ENCODE data around the gene LTC4S. TPM values are rescaled to one million over a fixed set of nuclear protein-coding genes. Genes with fewer than 3 reads are reported as not detected.
A peak's percentile ranks its signal among the peaks of the same experiment; 100 is the strongest.

The LTC4S gene
- total and polyA plus RNA-seq, 9 of the 15 experiments (the other 6 are each of a cell fraction or from before 2014, with no cell fraction given): 0.17 to 0.77 (median 0.75) TPM; not detected in 6

DNA sequence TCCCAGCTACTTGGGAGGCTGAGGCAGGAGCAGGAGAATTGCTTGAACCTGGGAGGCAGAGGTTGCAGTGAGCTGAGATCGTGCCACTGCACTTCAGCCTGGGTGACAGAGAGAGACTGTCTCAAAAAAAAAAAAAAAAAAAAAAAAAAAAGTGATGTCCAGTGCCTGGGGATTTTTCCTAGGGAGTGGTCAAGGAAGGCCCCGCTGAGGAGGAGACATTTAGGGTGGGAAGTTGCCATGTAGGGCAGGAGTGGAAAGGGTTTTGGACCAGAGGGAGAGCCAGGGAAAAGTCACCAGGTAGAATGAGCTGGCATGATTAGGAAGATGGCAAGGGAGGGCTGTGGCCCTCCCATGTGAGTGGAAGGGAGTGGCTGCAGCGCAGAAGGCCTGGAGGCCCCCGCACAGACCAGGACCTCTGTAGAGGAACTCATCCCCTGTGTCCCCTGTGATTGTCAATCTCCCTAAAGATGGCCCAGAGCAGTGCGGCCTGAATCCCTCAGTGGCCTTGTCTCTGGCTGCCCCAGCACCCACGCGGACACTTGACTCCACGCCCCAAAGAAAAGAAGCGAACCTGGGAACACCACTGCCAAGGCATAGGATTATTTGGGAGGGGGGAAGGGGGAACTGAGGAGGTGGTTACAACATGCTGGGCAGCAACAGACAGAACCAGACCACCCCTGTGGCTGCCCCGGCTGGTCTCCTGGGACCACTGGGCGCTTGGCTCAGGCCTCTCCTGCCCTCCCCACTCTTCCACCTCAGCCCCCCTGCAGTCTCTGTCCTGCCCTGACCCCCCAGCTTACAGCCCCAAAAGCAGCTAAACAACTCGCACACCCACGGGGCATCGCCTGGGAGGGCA, 24.3 kb downstream of the LTC4S start (continued):
- TF ChIP-seq, protein P1, sequence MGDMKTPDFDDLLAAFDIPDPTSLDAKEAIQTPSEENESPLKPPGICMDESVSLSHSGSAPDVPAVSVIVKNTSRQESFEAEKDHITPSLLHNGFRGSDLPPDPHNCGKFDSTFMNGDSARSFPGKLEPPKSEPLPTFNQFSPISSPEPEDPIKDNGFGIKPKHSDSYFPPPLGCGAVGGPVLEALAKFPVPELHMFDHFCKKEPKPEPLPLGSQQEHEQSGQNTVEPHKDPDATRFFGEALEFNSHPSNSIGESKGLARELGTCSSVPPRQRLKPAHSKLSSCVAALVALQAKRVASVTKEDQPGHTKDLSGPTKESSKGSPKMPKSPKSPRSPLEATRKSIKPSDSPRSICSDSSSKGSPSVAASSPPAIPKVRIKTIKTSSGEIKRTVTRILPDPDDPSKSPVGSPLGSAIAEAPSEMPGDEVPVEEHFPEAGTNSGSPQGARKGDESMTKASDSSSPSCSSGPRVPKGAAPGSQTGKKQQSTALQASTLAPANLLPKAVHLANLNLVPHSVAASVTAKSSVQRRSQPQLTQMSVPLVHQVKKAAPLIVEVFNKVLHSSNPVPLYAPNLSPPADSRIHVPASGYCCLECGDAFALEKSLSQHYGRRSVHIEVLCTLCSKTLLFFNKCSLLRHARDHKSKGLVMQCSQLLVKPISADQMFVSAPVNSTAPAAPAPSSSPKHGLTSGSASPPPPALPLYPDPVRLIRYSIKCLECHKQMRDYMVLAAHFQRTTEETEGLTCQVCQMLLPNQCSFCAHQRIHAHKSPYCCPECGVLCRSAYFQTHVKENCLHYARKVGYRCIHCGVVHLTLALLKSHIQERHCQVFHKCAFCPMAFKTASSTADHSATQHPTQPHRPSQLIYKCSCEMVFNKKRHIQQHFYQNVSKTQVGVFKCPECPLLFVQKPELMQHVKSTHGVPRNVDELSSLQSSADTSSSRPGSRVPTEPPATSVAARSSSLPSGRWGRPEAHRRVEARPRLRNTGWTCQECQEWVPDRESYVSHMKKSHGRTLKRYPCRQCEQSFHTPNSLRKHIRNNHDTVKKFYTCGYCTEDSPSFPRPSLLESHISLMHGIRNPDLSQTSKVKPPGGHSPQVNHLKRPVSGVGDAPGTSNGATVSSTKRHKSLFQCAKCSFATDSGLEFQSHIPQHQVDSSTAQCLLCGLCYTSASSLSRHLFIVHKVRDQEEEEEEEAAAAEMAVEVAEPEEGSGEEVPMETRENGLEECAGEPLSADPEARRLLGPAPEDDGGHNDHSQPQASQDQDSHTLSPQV (IDR thresholded peaks at IDR 0.05): no peak; the same call in 1 of the 2 replicates
- TF ChIP-seq POLR3G (IDR thresholded peaks at IDR 0.05; ENCODE audit: extremely low read depth, insufficient read length, insufficient replicate concordance): no peak
- TF ChIP-seq CCNT2 (IDR thresholded peaks at IDR 0.05; ENCODE audit: borderline replicate concordance, extremely low read depth, insufficient read length, low read depth, low read length): no peak
- TF ChIP-seq ATF7 (IDR thresholded peaks at IDR 0.05): no peak
- TF ChIP-seq HDAC1 (IDR thresholded peaks at IDR 0.05): 0 out of 4 replicates have a peak, but pooled peaks of 1 of the 2 experiments have one; percentile 17
- TF ChIP-seq MTF1 (CRISPR knock-in tag; IDR thresholded peaks at IDR 0.05; ENCODE audit: borderline replicate concordance): no peak
- peak; percentile 43 for TF ChIP-seq DPF2 (IDR thresholded peaks at IDR 0.05)
- TF ChIP-seq PHB2 (IDR thresholded peaks at IDR 0.05; ENCODE audit: low read depth): no peak
- 0 out of 2 replicates have a peak, but pooled peaks have one; percentile 13 for TF ChIP-seq ZNF830 (CRISPR knock-in tag; IDR thresholded peaks at IDR 0.05)
- TF ChIP-seq, protein P2, sequence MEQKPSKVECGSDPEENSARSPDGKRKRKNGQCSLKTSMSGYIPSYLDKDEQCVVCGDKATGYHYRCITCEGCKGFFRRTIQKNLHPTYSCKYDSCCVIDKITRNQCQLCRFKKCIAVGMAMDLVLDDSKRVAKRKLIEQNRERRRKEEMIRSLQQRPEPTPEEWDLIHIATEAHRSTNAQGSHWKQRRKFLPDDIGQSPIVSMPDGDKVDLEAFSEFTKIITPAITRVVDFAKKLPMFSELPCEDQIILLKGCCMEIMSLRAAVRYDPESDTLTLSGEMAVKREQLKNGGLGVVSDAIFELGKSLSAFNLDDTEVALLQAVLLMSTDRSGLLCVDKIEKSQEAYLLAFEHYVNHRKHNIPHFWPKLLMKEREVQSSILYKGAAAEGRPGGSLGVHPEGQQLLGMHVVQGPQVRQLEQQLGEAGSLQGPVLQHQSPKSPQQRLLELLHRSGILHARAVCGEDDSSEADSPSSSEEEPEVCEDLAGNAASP (IDR thresholded peaks at IDR 0.05): no peak
- no peak for TF ChIP-seq RBM25 (IDR thresholded peaks at IDR 0.05; ENCODE audit: low read depth, low read length, severe bottlenecking)
- peak; percentile 45 for TF ChIP-seq ZNF384 (IDR thresholded peaks at IDR 0.05; ENCODE audit: low read depth, low read length)

Data from K562 (cell line).